T-helper 1 cell treated with Interleukin-12 subunit alpha and Interleukin-12 subunit beta and Interleukin-4 antibody, amounts not matched to agents 30 μg/mL and 1 μg/mL, for 36 hours (primary cell): ENCODE results near the gene DNM1L.
A peak's percentile ranks its signal among the peaks of the same experiment; 100 is the strongest.
"Not testable (repeated sequence)": the region's sequence is repeated elsewhere in the genome, so short reads cannot be mapped to it uniquely, and the experiment has no call there.

Experiments
- H3K27ac Mint-ChIP-seq: one replicate; pipeline ENCODE4 v1.8.0; 2021; ENCODE audit warnings: mild to moderate bottlenecking, mixed read lengths
- H3K27me3 Mint-ChIP-seq: one replicate; pipeline ENCODE4 v1.8.0; 2021; ENCODE audit warnings: low read depth, mixed read lengths
- H3K36me3 Mint-ChIP-seq: one replicate; pipeline ENCODE4 v1.8.0; 2021; ENCODE audit warnings: low read depth, mixed read lengths
- H3K4me1 Mint-ChIP-seq: one replicate; pipeline ENCODE4 v1.8.0; 2021; ENCODE audit warnings: low read depth, mixed read lengths
- H3K4me3 Mint-ChIP-seq: one replicate; pipeline ENCODE4 v1.8.0; 2021; ENCODE audit warnings: mild to moderate bottlenecking, moderate library complexity, mixed read lengths
- H3K9me3 Mint-ChIP-seq: one replicate; pipeline ENCODE4 v1.8.0; 2021; ENCODE audit warnings: mixed read lengths

DNM1L gene

GRCh38 chr12:32680787-32681186, 1.7 kb downstream of the DNM1L start:
- peak overlapping the region; percentile 88 for H3K4me3 Mint-ChIP-seq
- H3K27ac Mint-ChIP-seq: no peak overlapping the region
- H3K9me3 Mint-ChIP-seq: no peaks in the 10 kb centered on the region
- peaks cover 23% of the 10 kb centered on the region for H3K4me1 Mint-ChIP-seq
- H3K36me3 Mint-ChIP-seq: peaks cover 5% of the 10 kb centered on the region
- no peaks in the 10 kb centered on the region for H3K27me3 Mint-ChIP-seq

GRCh38 chr12:32681272-32681671, 2.2 kb downstream of the DNM1L start:
- peaks cover 23% of the 10 kb centered on the region for H3K4me1 Mint-ChIP-seq

GRCh38 chr12:32686340-32686739, 7.2 kb downstream of the DNM1L start:
- Mint-ChIP-seq H3K4me3 (no peak overlapping the region), H3K27ac (no peak overlapping the region), H3K36me3 (peaks cover 10% of the 10 kb centered on the region), H3K9me3 (no peaks in the 10 kb centered on the region), H3K27me3 (no peaks in the 10 kb centered on the region), H3K4me1 (peaks cover 19% of the 10 kb centered on the region)

More at GRCh38 chr12:32681272-32681671, 2.2 kb downstream of the DNM1L start:
- H3K27me3 Mint-ChIP-seq: no peaks in the 10 kb centered on the region
- no peak overlapping the region for H3K27ac Mint-ChIP-seq
- no peaks in the 10 kb centered on the region for H3K9me3 Mint-ChIP-seq
- H3K36me3 Mint-ChIP-seq: peaks cover 7% of the 10 kb centered on the region
- peak overlapping the region; percentile 25 for H3K4me3 Mint-ChIP-seq

- H3K27me3 Mint-ChIP-seq: no peaks in the 10 kb centered on the region
- H3K36me3 Mint-ChIP-seq: peaks cover 10% of the 10 kb centered on the region
- no peak overlapping the region for H3K27ac Mint-ChIP-seq
- no peaks in the 10 kb centered on the region for H3K9me3 Mint-ChIP-seq
- peaks cover 27% of the 10 kb centered on the region for H3K4me1 Mint-ChIP-seq
- no peak overlapping the region for H3K4me3 Mint-ChIP-seq
Observed at GRCh38 chr12:32688786-32689185, 9.7 kb downstream of the DNM1L start.

GRCh38 chr12:32690927-32691326, 11.8 kb downstream of the DNM1L start:
- H3K36me3 Mint-ChIP-seq: peaks cover 22% of the 10 kb centered on the region
- no peaks in the 10 kb centered on the region for H3K9me3 Mint-ChIP-seq
- H3K27me3 Mint-ChIP-seq: no peaks in the 10 kb centered on the region
- no peak overlapping the region for H3K4me3 Mint-ChIP-seq
- peaks cover 24% of the 10 kb centered on the region for H3K4me1 Mint-ChIP-seq
- no peak overlapping the region for H3K27ac Mint-ChIP-seq

- no peaks in the 10 kb centered on the region for H3K9me3 Mint-ChIP-seq
- peaks cover 19% of the 10 kb centered on the region for H3K36me3 Mint-ChIP-seq
- no peaks in the 10 kb centered on the region for H3K27me3 Mint-ChIP-seq
- H3K27ac Mint-ChIP-seq: no peak overlapping the region
- H3K4me3 Mint-ChIP-seq: no peak overlapping the region
- peaks cover 25% of the 10 kb centered on the region for H3K4me1 Mint-ChIP-seq
Observed at GRCh38 chr12:32692358-32692757, 13.3 kb downstream of the DNM1L start.

GRCh38 chr12:32693036-32693435, 13.9 kb downstream of the DNM1L start:
- Mint-ChIP-seq H3K4me3 (no peak overlapping the region), H3K36me3 (peaks cover 19% of the 10 kb centered on the region)

GRCh38 chr12:32695787-32696186, 16.7 kb downstream of the DNM1L start:
- Mint-ChIP-seq H3K36me3 (peaks cover 17% of the 10 kb centered on the region), H3K4me3 (no peak overlapping the region), H3K9me3 (no peaks in the 10 kb centered on the region), H3K27me3 (no peaks in the 10 kb centered on the region), H3K4me1 (peaks cover 18% of the 10 kb centered on the region), H3K27ac (no peak overlapping the region)

More at GRCh38 chr12:32693036-32693435, 13.9 kb downstream of the DNM1L start:
- no peaks in the 10 kb centered on the region for H3K27me3 Mint-ChIP-seq
- H3K27ac Mint-ChIP-seq: no peak overlapping the region
- H3K9me3 Mint-ChIP-seq: no peaks in the 10 kb centered on the region
- H3K4me1 Mint-ChIP-seq: peaks cover 26% of the 10 kb centered on the region

GRCh38 chr12:32697445-32697844, 18.3 kb downstream of the DNM1L start:
- H3K27ac Mint-ChIP-seq: no peak overlapping the region
- peaks cover 19% of the 10 kb centered on the region for H3K36me3 Mint-ChIP-seq
- no peaks in the 10 kb centered on the region for H3K27me3 Mint-ChIP-seq
- no peaks in the 10 kb centered on the region for H3K9me3 Mint-ChIP-seq
- H3K4me3 Mint-ChIP-seq: no peak overlapping the region
- peaks cover 12% of the 10 kb centered on the region for H3K4me1 Mint-ChIP-seq

- Mint-ChIP-seq H3K27me3 (no peaks in the 10 kb centered on the region), H3K4me3 (no peak overlapping the region), H3K4me1 (peaks cover 10% of the 10 kb centered on the region), H3K27ac (no peak overlapping the region), H3K36me3 (peaks cover 22% of the 10 kb centered on the region), H3K9me3 (no peaks in the 10 kb centered on the region)
Observed at GRCh38 chr12:32698285-32698684, 19.2 kb downstream of the DNM1L start.

- not testable (repeated sequence) for H3K4me1 Mint-ChIP-seq, H3K9me3 Mint-ChIP-seq
Observed at GRCh38 chr12:32699437-32699836, 20.3 kb downstream of the DNM1L start.

GRCh38 chr12:32702473-32702872, 23.4 kb downstream of the DNM1L start:
- H3K27me3 Mint-ChIP-seq: no peaks in the 10 kb centered on the region
- H3K4me1 Mint-ChIP-seq: peaks cover 17% of the 10 kb centered on the region
- peaks cover 6% of the 10 kb centered on the region for H3K36me3 Mint-ChIP-seq
- H3K27ac Mint-ChIP-seq: no peak overlapping the region
- H3K4me3 Mint-ChIP-seq: no peak overlapping the region
- no peaks in the 10 kb centered on the region for H3K9me3 Mint-ChIP-seq

More at GRCh38 chr12:32699437-32699836, 20.3 kb downstream of the DNM1L start:
- not testable (repeated sequence) for H3K27ac Mint-ChIP-seq, H3K27me3 Mint-ChIP-seq, H3K4me3 Mint-ChIP-seq
- peaks cover 18% of the 10 kb centered on the region for H3K36me3 Mint-ChIP-seq

- Mint-ChIP-seq H3K9me3 (no peaks in the 10 kb centered on the region), H3K27me3 (no peaks in the 10 kb centered on the region), H3K4me1 (peaks cover 18% of the 10 kb centered on the region), H3K36me3 (peaks cover 6% of the 10 kb centered on the region), H3K27ac (no peak overlapping the region), H3K4me3 (no peak overlapping the region)
Observed at GRCh38 chr12:32702946-32703345, 23.8 kb downstream of the DNM1L start.

- no peaks in the 10 kb centered on the region for H3K9me3 Mint-ChIP-seq
- H3K27ac Mint-ChIP-seq: no peak overlapping the region
- H3K36me3 Mint-ChIP-seq: peaks cover 6% of the 10 kb centered on the region
- no peaks in the 10 kb centered on the region for H3K27me3 Mint-ChIP-seq
- no peak overlapping the region for H3K4me3 Mint-ChIP-seq
- H3K4me1 Mint-ChIP-seq: peaks cover 23% of the 10 kb centered on the region
Observed at GRCh38 chr12:32705783-32706182, 26.7 kb downstream of the DNM1L start.

GRCh38 chr12:32706335-32707024, 27.4 kb downstream of the DNM1L start:
- Mint-ChIP-seq H3K36me3 (peaks cover 9% of the 10 kb centered on the region), H3K4me3 (peak overlapping the region; percentile 35), H3K27me3 (no peaks in the 10 kb centered on the region), H3K9me3 (no peaks in the 10 kb centered on the region), H3K4me1 (peaks cover 21% of the 10 kb centered on the region), H3K27ac (peak overlapping the region; percentile 49)
